Forelimb muscle (tissue), 1 donor: ENCODE data around the gene FAM83F. TPM values are rescaled to one million over a fixed set of nuclear protein-coding genes. Genes with fewer than 3 reads are reported as not detected.
"Not testable (repeated sequence)": the region's sequence is repeated elsewhere in the genome, so short reads cannot be mapped to it uniquely, and the experiment has no call there.

Experiments
- DNase-seq: peaks from one replicate; pipeline ENCODE4 v3.0.0-alpha.2; 2013; ENCODE audit warnings: low read depth
- polyA plus RNA-seq: library from polyadenylated mRNA; unstranded; fragments of 120-200 nt; gene quantifications from one replicate; pipeline ENCODE4 v1.2.1, GENCODE V29; 2013; ENCODE audit not compliant: insufficient read length

Gene FAM83F
- polyA plus RNA-seq, 1 donor: 0.09 TPM

- DNase-seq: no peak
These were observed 20.7 kb downstream of the FAM83F start for GRCh38 chr22:40015358-40015976.

GRCh38 chr22:40018051-40018450 is 23.3 kb downstream of the FAM83F start:
- DNase-seq: no peak

- DNase-seq: no peak
These were observed 24.3 kb downstream of the FAM83F start for GRCh38 chr22:40019100-40019499.

- DNase-seq: no peak
These were observed 26.2 kb downstream of the FAM83F start for GRCh38 chr22:40020956-40021355.

- DNase-seq: no peak
These were observed 26.7 kb downstream of the FAM83F start for GRCh38 chr22:40021401-40022000.

- DNase-seq: no peak
These were observed 27.9 kb downstream of the FAM83F start for GRCh38 chr22:40022536-40023240.

GRCh38 chr22:40023341-40023841 is 28.6 kb downstream of the FAM83F start:
- no peak for DNase-seq

GRCh38 chr22:40024201-40025061 is 29.7 kb downstream of the FAM83F start:
- DNase-seq: no peak

- DNase-seq: not testable (repeated sequence)
These were observed 30.3 kb downstream of the FAM83F start for GRCh38 chr22:40025062-40025379.

- DNase-seq: no peak
These were observed 31.1 kb downstream of the FAM83F start for GRCh38 chr22:40025856-40026255.

GRCh38 chr22:40026641-40027040 is 31.9 kb downstream of the FAM83F start:
- no peak for DNase-seq

- DNase-seq: no peak
These were observed 32.7 kb downstream of the FAM83F start for GRCh38 chr22:40027191-40028097.

- DNase-seq: no peak
These were observed 33.3 kb downstream of the FAM83F start for GRCh38 chr22:40028098-40028425.

GRCh38 chr22:40029189-40029890 is 34.6 kb downstream of the FAM83F start:
- no peak for DNase-seq

GRCh38 chr22:40030026-40030757 is 35.4 kb downstream of the FAM83F start:
- DNase-seq: no peak

GRCh38 chr22:40030758-40031095 is 36.0 kb downstream of the FAM83F start:
- DNase-seq: no peak

- no peak for DNase-seq
These were observed 37.2 kb downstream of the FAM83F start for GRCh38 chr22:40031766-40032470.

- no peak for DNase-seq
These were observed 39.0 kb downstream of the FAM83F start for GRCh38 chr22:40033586-40034380.
